Measurements from ENCODE around the gene NTHL1. TPM values are rescaled to one million over a fixed set of nuclear protein-coding genes. Genes with fewer than 3 reads are reported as not detected.
"Not testable (repeated sequence)": the region's sequence is repeated elsewhere in the genome, so short reads cannot be mapped to it uniquely, and the experiment has no call there.

NTHL1 gene
- total RNA-seq, 1 experiment from 2014 or later, result 28.2 TPM

DNA sequence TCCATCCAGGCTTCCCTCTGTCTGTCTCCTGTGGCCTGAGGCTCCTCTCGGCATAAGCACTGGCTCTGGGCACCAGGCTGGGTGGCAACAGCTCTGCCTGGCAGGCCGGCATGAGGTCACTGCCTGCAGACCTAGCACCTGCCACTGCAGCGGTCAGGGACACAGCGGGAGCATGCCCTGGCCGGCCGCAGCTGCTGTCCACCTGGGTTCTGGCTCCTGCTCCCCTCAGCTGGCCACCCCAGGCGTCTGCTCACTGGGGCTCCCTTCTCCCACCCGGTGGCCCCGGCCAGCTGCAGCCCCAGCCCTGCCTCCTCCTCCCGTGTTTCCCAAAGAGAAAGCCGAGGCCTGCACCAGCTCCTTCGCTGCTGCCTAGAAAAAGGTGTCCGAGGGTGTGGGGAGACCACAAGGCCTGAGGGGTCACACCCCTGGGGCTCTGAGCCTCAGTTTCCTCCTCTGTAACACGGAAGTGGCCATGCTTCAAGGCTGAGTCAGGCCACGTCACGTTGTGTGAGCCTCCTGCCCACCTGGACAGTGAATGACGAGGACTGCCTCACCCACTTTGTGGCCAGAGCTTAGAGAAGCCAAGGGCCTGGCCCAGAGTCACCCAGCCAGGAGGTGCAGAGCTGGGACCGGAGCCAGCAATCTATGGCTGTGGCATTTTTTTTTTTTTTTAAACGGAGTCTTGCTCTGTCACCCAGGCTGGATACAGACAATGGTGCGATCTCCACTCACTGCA is 6.7 kb downstream of the NTHL1 start:
- peak; percentile 81 for DNase-seq (ENCODE audit: low spot score)

- no peak for DNase-seq (ENCODE audit: low spot score)
These were observed 7.4 kb downstream of the NTHL1 start for GRCh38 chr16:2040041-2040786.

DNA sequence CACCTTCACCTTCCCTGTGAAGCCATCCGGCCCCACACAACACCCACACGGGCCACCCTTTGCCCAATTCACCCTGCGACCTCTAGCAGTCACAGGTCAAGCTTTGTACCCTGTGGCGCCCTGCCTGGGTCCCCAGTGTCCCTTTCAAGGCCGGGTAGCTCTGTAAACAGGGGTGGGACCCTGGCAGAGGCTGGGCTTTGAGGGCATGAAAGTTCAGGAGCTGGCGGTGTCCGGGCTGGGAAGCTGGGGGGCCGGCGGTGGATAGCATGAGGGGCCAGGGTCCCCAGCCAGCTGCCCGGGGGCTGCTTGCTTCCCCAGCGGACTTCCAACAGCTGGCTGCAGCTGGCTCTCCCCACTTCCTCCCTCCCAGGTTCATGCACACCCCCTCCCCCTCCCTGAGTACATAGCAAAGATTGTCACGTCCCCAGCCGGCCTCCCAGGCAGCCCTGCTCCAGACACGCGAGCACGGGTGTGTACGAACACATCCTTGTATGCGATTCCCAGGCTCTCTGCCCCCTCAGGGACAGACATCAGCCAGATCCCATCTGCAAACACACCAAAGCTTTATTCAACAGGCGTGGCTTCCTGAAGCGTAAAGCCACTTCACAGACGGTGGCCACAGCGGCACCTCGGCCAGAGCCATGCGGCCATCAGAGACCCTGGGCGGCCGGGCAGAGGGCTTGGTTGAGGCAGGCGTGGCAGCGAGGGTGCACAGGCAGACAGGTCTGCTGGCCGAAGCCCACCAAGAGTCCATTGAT is 8.2 kb downstream of the NTHL1 start:
- DNase-seq (ENCODE audit: low spot score), result peak; percentile 90

- DNase-seq (ENCODE audit: low spot score), result no peak
These were observed 9.0 kb downstream of the NTHL1 start for GRCh38 chr16:2038382-2039231.

- no peak for DNase-seq (ENCODE audit: low spot score)
These were observed 9.8 kb downstream of the NTHL1 start for GRCh38 chr16:2037647-2038381.

DNA sequence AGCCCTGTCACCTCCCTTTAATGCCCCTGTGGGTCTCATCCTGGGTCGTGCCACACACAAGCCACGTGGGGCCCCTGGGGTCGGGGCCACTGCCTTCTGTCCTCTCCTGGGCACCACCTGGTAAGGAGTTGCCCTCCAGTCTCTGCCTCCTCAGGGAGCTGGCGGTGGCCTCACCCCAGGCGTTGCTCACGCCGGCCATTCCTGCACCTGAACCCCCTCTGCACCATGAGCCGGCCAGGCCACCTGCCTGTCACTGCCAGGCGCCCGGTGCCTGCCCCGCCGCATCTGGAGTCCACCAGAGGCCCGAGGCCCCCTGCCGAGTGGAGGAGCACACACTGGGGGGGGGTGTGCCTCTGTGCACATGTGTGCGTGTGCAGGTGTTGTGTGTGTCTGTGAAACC is 10.5 kb downstream of the NTHL1 start:
- DNase-seq (ENCODE audit: low spot score), result no peak

GRCh38 chr16:2036200-2036966 is 11.3 kb downstream of the NTHL1 start:
- no peak for DNase-seq (ENCODE audit: low spot score)

DNA sequence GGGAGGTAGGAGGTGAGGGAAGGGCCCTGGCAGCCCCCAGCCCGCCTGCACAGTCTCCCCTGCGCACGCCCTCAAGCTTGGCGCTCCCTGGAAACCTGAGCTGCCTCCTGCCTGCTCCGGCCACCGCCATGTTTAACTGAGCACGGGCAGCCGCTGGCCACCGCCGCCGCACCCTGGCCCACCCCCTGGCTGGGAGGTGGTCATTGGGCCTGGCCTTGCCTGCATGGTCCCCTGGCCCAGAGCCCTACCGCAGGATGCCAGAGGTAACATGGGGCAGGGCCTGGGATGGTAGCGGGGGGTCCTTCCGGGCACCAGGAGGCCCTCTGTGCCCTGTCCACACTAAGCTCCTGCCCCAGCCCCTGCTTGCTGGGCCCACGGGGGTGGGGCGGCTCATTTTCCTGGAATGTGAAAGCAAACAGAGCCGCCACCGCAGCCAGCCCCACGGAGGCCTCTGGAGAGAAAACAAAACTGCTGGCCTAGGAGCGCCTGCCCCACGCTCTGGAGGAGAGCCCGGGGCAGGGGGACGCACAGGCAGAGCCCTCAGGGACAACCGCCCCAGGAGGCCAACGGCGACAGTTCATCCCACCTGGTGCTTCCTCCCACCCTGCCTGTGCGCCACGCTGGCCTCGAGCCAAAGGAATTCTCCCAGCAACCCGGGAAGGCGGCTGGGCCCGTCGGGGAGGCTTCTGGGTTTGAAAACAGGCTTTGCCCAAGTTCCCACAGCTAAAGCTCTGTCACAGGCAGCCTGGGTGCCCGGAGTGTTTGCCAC is 12.0 kb downstream of the NTHL1 start:
- DNase-seq (ENCODE audit: low spot score), result peak; percentile 87

GRCh38 chr16:2034696-2035430 is 12.8 kb downstream of the NTHL1 start:
- DNase-seq (ENCODE audit: low spot score), result no peak

DNA sequence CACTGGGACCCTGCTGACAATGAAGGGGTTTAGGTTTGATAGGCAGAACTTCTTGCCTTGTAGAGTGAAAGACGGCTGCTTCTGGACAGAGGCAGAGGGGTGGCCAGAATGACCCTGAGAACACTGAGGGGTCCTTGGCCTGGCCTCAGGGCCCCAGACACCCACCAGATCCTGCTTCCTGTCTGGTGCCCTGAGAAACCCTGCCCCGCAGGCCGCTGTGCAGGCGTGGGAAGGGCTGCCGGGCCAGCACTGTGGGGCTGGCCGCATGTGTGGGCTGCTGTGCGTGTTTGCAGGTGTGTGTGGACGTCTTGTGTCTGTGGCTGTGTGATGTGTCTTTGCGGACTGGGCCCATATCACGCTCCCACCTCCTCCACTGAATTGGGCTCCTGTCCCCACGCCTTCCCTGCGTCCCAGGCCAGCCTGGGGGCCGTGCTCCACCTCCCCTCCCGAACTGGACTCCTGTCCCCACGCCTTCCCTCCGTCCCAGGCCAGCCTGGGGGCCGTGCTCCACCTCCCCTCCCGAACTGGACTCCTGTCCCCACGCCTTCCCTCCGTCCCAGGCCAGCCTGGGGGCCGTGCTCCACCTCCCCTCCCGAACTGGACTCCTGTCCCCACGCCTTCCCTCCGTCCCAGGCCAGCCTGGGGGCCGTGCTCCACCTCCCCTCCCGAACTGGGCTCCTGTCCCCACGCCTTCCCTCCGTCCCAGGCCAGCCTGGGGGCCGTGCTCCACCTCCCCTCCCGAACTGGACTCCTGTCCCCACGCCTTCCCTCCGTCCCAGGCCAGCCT is 13.5 kb downstream of the NTHL1 start:
- not testable (repeated sequence) for DNase-seq (ENCODE audit: low spot score)

DNA sequence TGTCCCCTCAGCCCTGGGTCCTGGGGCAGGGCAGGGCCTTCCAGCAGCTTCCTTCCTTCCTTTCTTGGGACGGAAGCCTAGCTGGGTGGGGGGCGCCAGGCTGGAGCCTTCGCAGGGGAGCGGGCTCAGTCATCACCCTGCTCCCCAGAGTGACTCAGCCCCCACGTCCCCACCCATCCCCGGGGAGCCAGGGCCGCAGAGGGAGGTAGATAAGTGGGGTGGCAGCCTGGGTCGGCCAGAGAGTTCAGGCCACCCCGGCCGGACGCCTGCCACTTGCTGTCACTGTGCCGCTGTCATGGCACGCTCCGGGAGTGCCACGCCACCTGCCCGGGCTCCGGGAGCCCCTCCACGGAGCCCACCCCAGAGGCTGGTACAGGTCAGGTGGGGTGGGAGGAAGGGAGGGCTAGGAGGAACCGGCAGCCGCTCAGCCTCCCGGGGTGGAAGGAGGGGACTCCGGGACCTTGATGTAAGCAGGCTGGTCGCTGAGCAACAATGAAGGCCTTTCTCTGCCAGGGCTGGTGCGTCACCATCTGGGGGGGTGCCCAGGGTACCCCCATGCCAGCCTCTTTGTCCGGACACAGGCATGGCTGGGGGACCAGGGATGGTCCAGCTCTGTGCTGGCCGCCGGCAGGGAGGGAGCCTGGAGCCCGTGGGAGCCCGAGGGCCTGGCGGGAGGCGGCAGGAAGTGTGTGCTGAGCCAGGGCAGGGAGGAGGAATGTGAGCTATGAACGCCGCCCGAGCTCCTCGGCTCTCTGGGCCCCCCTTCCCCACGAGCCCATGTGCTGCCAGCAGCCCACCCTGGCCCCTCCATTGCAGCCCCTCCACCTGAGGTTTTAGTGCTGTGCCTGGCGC is 14.4 kb downstream of the NTHL1 start:
- peak; percentile 64 for DNase-seq (ENCODE audit: low spot score)

DNA sequence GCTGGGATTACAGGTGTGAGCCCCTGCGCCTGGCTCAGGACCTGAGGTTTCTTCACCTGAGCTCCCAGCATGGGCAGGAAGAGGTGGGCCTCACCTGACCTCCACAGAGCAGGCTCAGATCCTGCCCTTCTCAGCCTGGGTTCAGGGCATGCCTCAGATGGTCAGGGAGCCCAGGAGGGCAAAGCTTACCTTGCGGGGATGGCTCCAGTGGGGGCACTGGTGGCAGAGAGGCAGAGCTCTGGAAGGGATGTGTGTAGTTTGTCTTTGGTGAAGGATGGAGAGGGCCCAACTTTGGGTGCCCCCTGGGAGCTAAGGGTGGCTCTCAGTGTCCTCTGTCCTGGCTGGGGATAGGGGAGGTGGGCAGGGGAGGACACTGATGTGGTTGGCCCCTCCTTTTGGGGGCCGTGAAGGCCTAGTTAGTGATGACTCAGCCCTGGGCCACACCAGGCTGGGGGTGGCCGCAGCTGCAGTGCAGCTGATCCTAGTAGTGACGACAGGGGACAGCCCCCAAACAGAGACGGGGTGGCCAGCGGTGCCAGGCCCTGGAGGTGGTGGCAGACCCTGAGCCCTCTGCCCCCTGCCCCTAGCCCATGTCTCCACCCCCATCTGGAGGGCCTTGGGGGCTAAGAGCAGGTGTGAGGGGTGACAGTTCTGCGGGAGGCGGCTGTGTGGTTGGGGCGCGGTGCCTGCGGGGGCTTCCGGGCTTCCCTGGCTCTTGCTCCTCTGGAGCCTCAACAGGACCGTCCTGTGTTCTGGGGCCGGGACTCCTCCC is 15.2 kb downstream of the NTHL1 start:
- DNase-seq (ENCODE audit: low spot score), result no peak

- DNase-seq (ENCODE audit: low spot score), result no peak
These were observed 16.5 kb downstream of the NTHL1 start for GRCh38 chr16:2031081-2031577.

DNA sequence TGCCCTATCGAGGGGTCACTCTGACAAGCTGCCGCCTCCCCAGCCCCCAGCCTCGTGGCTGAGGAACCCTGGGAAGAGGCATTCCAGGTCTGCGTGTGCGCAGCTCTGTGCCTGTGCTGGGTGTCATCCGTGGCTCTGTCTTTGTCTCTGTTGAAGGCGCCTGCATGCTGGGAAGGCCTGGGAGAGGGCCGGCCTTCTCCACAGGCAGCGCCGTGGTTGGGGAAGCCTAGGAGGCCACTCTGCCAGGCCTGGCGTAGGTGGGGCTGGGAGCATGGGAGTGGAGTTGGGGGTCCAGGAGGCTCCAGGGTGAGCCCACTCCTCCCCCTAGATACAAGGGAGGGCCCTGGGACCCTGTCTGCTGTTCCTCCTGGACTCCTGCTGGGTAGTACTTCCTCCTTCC is 17.6 kb downstream of the NTHL1 start:
- DNase-seq (ENCODE audit: low spot score), result no peak

GRCh38 chr16:2029350-2029749 is 18.3 kb downstream of the NTHL1 start:
- no peak for DNase-seq (ENCODE audit: low spot score)
